SK-N-SH treated with all-trans-retinoic acid at 6 μM for 48 hours (cell line): ENCODE results near the gene FRMD4A.
"Not testable (repeated sequence)": the region's sequence is repeated elsewhere in the genome, so short reads cannot be mapped to it uniquely, and the experiment has no call there.

Source experiments
- ATAC-seq: fragments of 200-7000 bp; cut with Tn5 transposase; 3 replicates; pipeline ENCODE4 v1.9.1; 2020; ENCODE audit warnings: mild to moderate bottlenecking, moderate library complexity
- ARNTL ChIP-seq: fragments of 450-650 bp; formaldehyde crosslinking; IDR thresholded peaks from 2 replicates; pipeline ENCODE4 v1.5.0; 2020; ENCODE audit warnings: low read depth, mild to moderate bottlenecking, moderate library complexity, borderline replicate concordance
- CSDC2 ChIP-seq: fragments of 250-450 bp; sonication (Bioruptor Pico); IDR thresholded peaks from 2 replicates; pipeline ENCODE4 v1.5.0; 2020; ENCODE audit warnings: mild to moderate bottlenecking, moderate library complexity
- GLIS3 ChIP-seq: fragments of 250-450 bp; sonication (Bioruptor Pico); IDR thresholded peaks from 2 replicates; pipeline ENCODE4 v1.5.0; 2020; ENCODE audit warnings: mild to moderate bottlenecking, moderate library complexity
- ISL1 ChIP-seq: fragments of 250-450 bp; sonication (Bioruptor Pico); IDR thresholded peaks from 2 replicates; pipeline ENCODE4 v2.1.2; 2022; ENCODE audit warnings: mild to moderate bottlenecking, moderate library complexity
- OSR1 ChIP-seq: fragments of 250-450 bp; sonication (Bioruptor Pico); IDR thresholded peaks from 2 replicates; pipeline ENCODE4 v1.8.0; 2022; ENCODE audit warnings: moderate library complexity, mild to moderate bottlenecking, inconsistent platforms
- PPARA ChIP-seq: fragments of 250-450 bp; sonication (Bioruptor Pico); IDR thresholded peaks from 2 replicates; pipeline ENCODE4 v1.5.0; 2020; ENCODE audit warnings: mild to moderate bottlenecking, borderline replicate concordance
- SNAI2 ChIP-seq: fragments of 250-450 bp; sonication (Bioruptor Pico); IDR thresholded peaks from 2 replicates; pipeline ENCODE4 v1.5.0; 2020; ENCODE audit warnings: mild to moderate bottlenecking, moderate library complexity
- TOX ChIP-seq: fragments of 250-450 bp; sonication (Bioruptor Pico); IDR thresholded peaks from 2 replicates; pipeline ENCODE4 v1.8.0; 2021; ENCODE audit warnings: mild to moderate bottlenecking, moderate library complexity, borderline replicate concordance
- ZFP3 ChIP-seq: fragments of 250-450 bp; sonication (Bioruptor Pico); IDR thresholded peaks from 2 replicates; pipeline ENCODE4 v1.5.0; 2020; ENCODE audit warnings: mild to moderate bottlenecking, moderate library complexity
- ZFP30 ChIP-seq: fragments of 450-650 bp; formaldehyde crosslinking; IDR thresholded peaks from 2 replicates; pipeline ENCODE4 v1.5.0; 2022; ENCODE audit warnings: mild to moderate bottlenecking, moderate library complexity
- ZNF565 ChIP-seq: fragments of 450-650 bp; formaldehyde crosslinking; conservative IDR thresholded peaks from 2 replicates; pipeline ENCODE4 v1.5.0; 2020; ENCODE audit warnings: low read depth, mild to moderate bottlenecking, moderate library complexity
- ZNF70 ChIP-seq: fragments of 450-650 bp; formaldehyde crosslinking; IDR thresholded peaks from 2 replicates; pipeline ENCODE4 v1.5.0; 2020; ENCODE audit warnings: mild to moderate bottlenecking, moderate library complexity
- TF ChIP-seq, protein P1 (sequence below): fragments of 250-450 bp; sonication (Bioruptor Pico); IDR thresholded peaks from 2 replicates; pipeline ENCODE4 v1.5.0; 2020; ENCODE audit warnings: mild to moderate bottlenecking, moderate library complexity
- TF ChIP-seq, protein P2 (sequence below): fragments of 250-450 bp; sonication (Bioruptor Pico); IDR thresholded peaks from 2 replicates; pipeline ENCODE4 v1.5.1; 2021; ENCODE audit warnings: mild to moderate bottlenecking, moderate library complexity
- TF ChIP-seq, protein P3 (sequence below): fragments of 250-450 bp; sonication (Bioruptor Pico); IDR thresholded peaks from 2 replicates; pipeline ENCODE4 v1.5.1; 2020; ENCODE audit warnings: low read depth, mild to moderate bottlenecking, moderate library complexity
- TF ChIP-seq, protein P4 (sequence below): fragments of 250-450 bp; sonication (Bioruptor Pico); IDR thresholded peaks from 2 replicates; pipeline ENCODE4 v1.8.0; 2021; ENCODE audit warnings: low read depth, mild to moderate bottlenecking, moderate library complexity, borderline replicate concordance

FRMD4A gene

DNA sequence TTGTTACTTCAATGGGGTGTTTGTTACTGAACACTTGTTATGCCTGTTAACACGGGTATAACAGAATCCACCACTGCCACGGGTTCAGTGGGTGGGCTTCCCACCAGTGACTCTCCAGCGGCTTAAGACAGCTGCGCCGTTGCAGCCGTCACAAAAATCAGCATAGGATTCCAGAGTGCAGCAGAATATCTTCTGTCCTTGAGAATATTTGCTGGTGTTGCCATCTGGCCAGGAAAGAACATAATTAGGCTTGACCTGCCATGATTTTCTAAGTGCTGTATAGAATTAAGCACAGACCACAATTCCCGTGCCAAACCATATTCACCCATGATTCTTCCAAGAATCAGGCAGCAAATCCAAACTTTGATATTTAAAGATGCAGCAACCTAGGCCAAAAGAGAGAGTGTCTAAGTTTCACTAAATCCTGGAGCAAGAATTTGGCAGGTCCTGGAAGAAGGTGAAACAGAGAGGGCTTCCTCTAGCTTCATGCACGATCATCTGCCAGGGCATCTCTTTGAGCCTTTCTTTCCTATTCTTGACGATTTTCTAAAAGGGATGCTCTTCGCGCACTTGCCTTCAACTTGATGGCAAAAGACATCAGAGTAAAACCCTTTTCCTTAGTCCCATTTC, 95.0 kb downstream of the FRMD4A start (continued):
- TF ChIP-seq, protein P1, sequence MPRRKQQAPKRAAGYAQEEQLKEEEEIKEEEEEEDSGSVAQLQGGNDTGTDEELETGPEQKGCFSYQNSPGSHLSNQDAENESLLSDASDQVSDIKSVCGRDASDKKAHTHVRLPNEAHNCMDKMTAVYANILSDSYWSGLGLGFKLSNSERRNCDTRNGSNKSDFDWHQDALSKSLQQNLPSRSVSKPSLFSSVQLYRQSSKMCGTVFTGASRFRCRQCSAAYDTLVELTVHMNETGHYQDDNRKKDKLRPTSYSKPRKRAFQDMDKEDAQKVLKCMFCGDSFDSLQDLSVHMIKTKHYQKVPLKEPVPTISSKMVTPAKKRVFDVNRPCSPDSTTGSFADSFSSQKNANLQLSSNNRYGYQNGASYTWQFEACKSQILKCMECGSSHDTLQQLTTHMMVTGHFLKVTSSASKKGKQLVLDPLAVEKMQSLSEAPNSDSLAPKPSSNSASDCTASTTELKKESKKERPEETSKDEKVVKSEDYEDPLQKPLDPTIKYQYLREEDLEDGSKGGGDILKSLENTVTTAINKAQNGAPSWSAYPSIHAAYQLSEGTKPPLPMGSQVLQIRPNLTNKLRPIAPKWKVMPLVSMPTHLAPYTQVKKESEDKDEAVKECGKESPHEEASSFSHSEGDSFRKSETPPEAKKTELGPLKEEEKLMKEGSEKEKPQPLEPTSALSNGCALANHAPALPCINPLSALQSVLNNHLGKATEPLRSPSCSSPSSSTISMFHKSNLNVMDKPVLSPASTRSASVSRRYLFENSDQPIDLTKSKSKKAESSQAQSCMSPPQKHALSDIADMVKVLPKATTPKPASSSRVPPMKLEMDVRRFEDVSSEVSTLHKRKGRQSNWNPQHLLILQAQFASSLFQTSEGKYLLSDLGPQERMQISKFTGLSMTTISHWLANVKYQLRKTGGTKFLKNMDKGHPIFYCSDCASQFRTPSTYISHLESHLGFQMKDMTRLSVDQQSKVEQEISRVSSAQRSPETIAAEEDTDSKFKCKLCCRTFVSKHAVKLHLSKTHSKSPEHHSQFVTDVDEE (CRISPR knock-in tag): no peak
- TF ChIP-seq, protein P2, sequence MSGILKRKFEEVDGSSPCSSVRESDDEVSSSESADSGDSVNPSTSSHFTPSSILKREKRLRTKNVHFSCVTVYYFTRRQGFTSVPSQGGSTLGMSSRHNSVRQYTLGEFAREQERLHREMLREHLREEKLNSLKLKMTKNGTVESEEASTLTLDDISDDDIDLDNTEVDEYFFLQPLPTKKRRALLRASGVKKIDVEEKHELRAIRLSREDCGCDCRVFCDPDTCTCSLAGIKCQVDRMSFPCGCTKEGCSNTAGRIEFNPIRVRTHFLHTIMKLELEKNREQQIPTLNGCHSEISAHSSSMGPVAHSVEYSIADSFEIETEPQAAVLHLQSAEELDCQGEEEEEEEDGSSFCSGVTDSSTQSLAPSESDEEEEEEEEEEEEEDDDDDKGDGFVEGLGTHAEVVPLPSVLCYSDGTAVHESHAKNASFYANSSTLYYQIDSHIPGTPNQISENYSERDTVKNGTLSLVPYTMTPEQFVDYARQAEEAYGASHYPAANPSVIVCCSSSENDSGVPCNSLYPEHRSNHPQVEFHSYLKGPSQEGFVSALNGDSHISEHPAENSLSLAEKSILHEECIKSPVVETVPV (CRISPR knock-in tag): no peak
- no peak for TF ChIP-seq TOX (CRISPR knock-in tag)
- no peak for TF ChIP-seq OSR1 (CRISPR knock-in tag)

DNA sequence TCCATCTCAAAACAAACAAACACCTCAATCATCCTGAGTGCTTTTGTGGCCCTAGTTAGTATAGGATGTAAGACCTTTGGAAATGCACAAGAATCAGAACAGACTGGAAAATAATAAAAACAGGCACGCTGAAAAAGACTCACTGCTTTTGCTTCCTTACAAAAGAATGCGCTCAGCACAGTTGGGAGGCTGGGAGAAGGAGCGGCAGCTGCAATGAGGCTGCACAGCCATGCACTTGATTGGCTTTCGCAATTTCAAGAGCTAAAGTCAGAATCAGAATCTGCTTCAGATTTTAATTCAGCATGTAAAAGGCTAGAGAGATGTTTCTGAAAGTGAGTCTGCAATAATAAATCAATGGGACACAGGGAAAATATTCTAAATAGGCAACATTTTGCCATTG, 97.2 kb downstream of the FRMD4A start:
- TF ChIP-seq ZNF70 (CRISPR knock-in tag) (no peak), ZFP30 (CRISPR knock-in tag) (no peak), CSDC2 (CRISPR knock-in tag) (no peak), TOX (CRISPR knock-in tag) (no peak), ZFP3 (CRISPR knock-in tag) (no peak), OSR1 (CRISPR knock-in tag) (no peak), ISL1 (no peak), ARNTL (CRISPR knock-in tag) (no peak), ZNF565 (CRISPR knock-in tag) (no peak), SNAI2 (CRISPR knock-in tag) (no peak), PPARA (CRISPR knock-in tag) (no peak)
- TF ChIP-seq, protein P2 (CRISPR knock-in tag): no peak
- TF ChIP-seq, protein P3, sequence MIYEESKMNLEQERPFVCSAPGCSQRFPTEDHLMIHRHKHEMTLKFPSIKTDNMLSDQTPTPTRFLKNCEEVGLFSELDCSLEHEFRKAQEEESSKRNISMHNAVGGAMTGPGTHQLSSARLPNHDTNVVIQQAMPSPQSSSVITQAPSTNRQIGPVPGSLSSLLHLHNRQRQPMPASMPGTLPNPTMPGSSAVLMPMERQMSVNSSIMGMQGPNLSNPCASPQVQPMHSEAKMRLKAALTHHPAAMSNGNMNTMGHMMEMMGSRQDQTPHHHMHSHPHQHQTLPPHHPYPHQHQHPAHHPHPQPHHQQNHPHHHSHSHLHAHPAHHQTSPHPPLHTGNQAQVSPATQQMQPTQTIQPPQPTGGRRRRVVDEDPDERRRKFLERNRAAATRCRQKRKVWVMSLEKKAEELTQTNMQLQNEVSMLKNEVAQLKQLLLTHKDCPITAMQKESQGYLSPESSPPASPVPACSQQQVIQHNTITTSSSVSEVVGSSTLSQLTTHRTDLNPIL (CRISPR knock-in tag): no peak
- TF ChIP-seq, protein P1 (CRISPR knock-in tag): no peak

DNA sequence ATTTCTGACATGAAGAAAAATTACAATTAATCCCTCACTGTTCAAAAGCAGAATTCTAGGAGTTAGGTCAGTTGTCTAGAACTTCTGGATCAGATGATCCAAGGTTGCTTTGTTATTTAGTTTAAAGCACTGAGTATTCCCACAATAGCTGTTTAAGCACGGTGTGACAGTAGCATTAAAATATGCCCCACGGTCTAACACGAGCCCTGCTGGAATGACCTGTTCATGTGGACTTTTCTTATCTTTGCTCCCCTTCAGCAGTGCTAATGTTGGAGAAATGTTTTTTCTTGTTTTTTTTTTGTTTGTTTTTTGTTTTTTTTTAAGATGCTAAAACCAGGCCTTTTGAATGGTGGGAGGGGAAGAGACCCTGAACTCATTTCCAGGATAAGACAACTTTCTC, 101.9 kb downstream of the FRMD4A start:
- not testable (repeated sequence) for ATAC-seq

More for the DNA sequence above, 97.2 kb downstream of the FRMD4A start:
- no peak for ATAC-seq

DNA sequence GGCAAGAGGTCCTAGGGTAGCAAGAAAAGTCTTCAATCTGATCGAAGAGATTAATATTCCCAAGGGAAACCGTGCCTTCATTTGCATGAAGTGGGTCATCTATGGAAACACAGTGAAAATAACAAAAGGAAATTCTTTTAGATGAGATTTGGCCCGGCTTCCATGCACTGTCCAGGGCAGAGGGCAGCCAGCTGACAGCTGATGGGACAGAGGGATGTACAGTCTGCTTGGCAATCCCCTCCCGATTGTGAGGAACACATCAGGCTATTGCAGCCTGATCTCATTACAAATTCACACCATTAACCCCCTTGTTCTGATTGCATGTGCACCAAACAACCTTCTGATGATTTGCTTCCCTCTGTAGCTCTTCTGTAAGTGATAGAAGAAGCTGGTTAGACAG, 105.3 kb downstream of the FRMD4A start:
- no peak for ATAC-seq
- no peak for TF ChIP-seq ZFP3 (CRISPR knock-in tag)
- TF ChIP-seq, protein P3 (CRISPR knock-in tag): no peak
- TF ChIP-seq TOX (CRISPR knock-in tag): no peak
- TF ChIP-seq, protein P4, sequence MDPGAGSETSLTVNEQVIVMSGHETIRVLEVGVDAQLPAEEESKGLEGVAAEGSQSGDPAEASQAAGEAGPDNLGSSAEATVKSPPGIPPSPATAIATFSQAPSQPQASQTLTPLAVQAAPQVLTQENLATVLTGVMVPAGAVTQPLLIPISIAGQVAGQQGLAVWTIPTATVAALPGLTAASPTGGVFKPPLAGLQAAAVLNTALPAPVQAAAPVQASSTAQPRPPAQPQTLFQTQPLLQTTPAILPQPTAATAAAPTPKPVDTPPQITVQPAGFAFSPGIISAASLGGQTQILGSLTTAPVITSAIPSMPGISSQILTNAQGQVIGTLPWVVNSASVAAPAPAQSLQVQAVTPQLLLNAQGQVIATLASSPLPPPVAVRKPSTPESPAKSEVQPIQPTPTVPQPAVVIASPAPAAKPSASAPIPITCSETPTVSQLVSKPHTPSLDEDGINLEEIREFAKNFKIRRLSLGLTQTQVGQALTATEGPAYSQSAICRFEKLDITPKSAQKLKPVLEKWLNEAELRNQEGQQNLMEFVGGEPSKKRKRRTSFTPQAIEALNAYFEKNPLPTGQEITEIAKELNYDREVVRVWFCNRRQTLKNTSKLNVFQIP (CRISPR knock-in tag): no peak
- no peak for TF ChIP-seq ARNTL (CRISPR knock-in tag)
- TF ChIP-seq GLIS3 (CRISPR knock-in tag): no peak
- TF ChIP-seq, protein P1 (CRISPR knock-in tag): no peak
- no peak for TF ChIP-seq CSDC2 (CRISPR knock-in tag)
- TF ChIP-seq ZNF70 (CRISPR knock-in tag): no peak
